Measurements from ENCODE around the gene PACS1. TPM values are rescaled to one million over a fixed set of nuclear protein-coding genes. Genes with fewer than 3 reads are reported as not detected.
A peak's percentile ranks its signal among the peaks of the same experiment; 100 is the strongest.

Gene PACS1
- total and polyA plus RNA-seq, 2 donors (not counting 1 experiment from before 2014, with no cell fraction given), result 25.9 to 28.5 TPM

GRCh38 chr11:66291706-66292542, 221.9 kb downstream of the PACS1 start, which contains the start of gene TMEM151A:
TSS of gene TMEM151A (plus strand) at chr11:66291894. CDS start at chr11:66292014, 120 bp downstream.
- Histone ChIP-seq H4K20me1 (ENCODE audit: control insufficient read depth, extremely low read depth, insufficient read depth, low read length) (no peaks in the 10 kb centered on the region), H3K27me3 (ENCODE audit: control insufficient read depth, insufficient read depth, low read length) (peaks cover 24% of the 10 kb centered on the region), H3K4me1 (ENCODE audit: control insufficient read depth, extremely low read depth, insufficient read depth, low read length) (peaks cover 8% of the 10 kb centered on the region), H3K27ac (ENCODE audit: insufficient read depth, low read length) (no peak within 1 kb of the TSS), H2AFZ (ENCODE audit: low read length) (no peak within 1 kb of the TSS), H3K9me3 (ENCODE audit: control insufficient read depth, insufficient read depth, low read depth, low read length) (no peaks in the 10 kb centered on the region), H3K9ac (ENCODE audit: insufficient read depth, low read length) (no peak within 1 kb of the TSS), H3K36me3 (ENCODE audit: control insufficient read depth, insufficient read depth, low read length) (no peaks in the 10 kb centered on the region), H3K4me2 (ENCODE audit: extremely low read depth, insufficient read depth, low read length) (peak within 1 kb of the TSS; percentile 59), H3K79me2 (ENCODE audit: control insufficient read depth, insufficient read depth, low read length) (peaks cover 16% of the 10 kb centered on the region), H3K4me3 (replicated peaks in 1 of 4; ENCODE audit: control extremely low read depth in 1 of 4, insufficient read depth in 1 of 4, low read depth in 3 of 4, low read length in 4 of 4) (peak within 1 kb of the TSS in 1 of 4 experiments; percentile 22)
- TF ChIP-seq EZH2 (IDR thresholded peaks at IDR 0.05; ENCODE audit: low read length, missing control alignments), result no peak
- TF ChIP-seq CTCF (conservative IDR thresholded peaks at IDR 0.05 in 1 of 2, IDR thresholded peaks at IDR 0.05 in 1 of 2; ENCODE audit: low read depth in 1 of 2, low read length in 2 of 2), result no peak
- DNase-seq (ENCODE audit: low read depth in 2 of 2), result no peak

GRCh38 chr11:66292543-66293332, 222.7 kb downstream of the PACS1 start:
- Histone ChIP-seq H4K20me1 (ENCODE audit: control insufficient read depth, extremely low read depth, insufficient read depth, low read length) (no peaks in the 10 kb centered on the region), H3K4me3 (replicated peaks in 1 of 4; ENCODE audit: control extremely low read depth in 1 of 4, insufficient read depth in 1 of 4, low read depth in 3 of 4, low read length in 4 of 4) (no peak overlapping the region), H2AFZ (ENCODE audit: low read length) (no peak overlapping the region), H3K79me2 (ENCODE audit: control insufficient read depth, insufficient read depth, low read length) (peaks cover 9% of the 10 kb centered on the region), H3K4me2 (ENCODE audit: extremely low read depth, insufficient read depth, low read length) (no peak overlapping the region), H3K9me3 (ENCODE audit: control insufficient read depth, insufficient read depth, low read depth, low read length) (no peaks in the 10 kb centered on the region), H3K9ac (ENCODE audit: insufficient read depth, low read length) (no peak overlapping the region), H3K4me1 (ENCODE audit: control insufficient read depth, extremely low read depth, insufficient read depth, low read length) (peaks cover 6% of the 10 kb centered on the region), H3K27me3 (ENCODE audit: control insufficient read depth, insufficient read depth, low read length) (peaks cover 32% of the 10 kb centered on the region), H3K27ac (ENCODE audit: insufficient read depth, low read length) (no peak overlapping the region), H3K36me3 (ENCODE audit: control insufficient read depth, insufficient read depth, low read length) (no peaks in the 10 kb centered on the region)
- no peak for DNase-seq (ENCODE audit: low read depth in 2 of 2)
- TF ChIP-seq CTCF (conservative IDR thresholded peaks at IDR 0.05 in 1 of 2, IDR thresholded peaks at IDR 0.05 in 1 of 2; ENCODE audit: low read depth in 1 of 2, low read length in 2 of 2), result no peak
- peak; percentile 58 for TF ChIP-seq EZH2 (IDR thresholded peaks at IDR 0.05; ENCODE audit: low read length, missing control alignments)

- DNase-seq (ENCODE audit: low read depth in 2 of 2), result no peak
Measured at GRCh38 chr11:66293352-66293751, 223.3 kb downstream of the PACS1 start.

More at GRCh38 chr11:66293352-66293751, 223.3 kb downstream of the PACS1 start:
- peaks cover 4% of the 10 kb centered on the region for H3K4me1 ChIP-seq (ENCODE audit: control insufficient read depth, extremely low read depth, insufficient read depth, low read length)
- no peaks in the 10 kb centered on the region for H3K36me3 ChIP-seq (ENCODE audit: control insufficient read depth, insufficient read depth, low read length)
- H3K27ac ChIP-seq (ENCODE audit: insufficient read depth, low read length), result no peak overlapping the region
- TF ChIP-seq EZH2 (IDR thresholded peaks at IDR 0.05; ENCODE audit: low read length, missing control alignments) (peak; percentile 3), CTCF (conservative IDR thresholded peaks at IDR 0.05 in 1 of 2, IDR thresholded peaks at IDR 0.05 in 1 of 2; ENCODE audit: low read depth in 1 of 2, low read length in 2 of 2) (no peak)
- H3K9me3 ChIP-seq (ENCODE audit: control insufficient read depth, insufficient read depth, low read depth, low read length), result no peaks in the 10 kb centered on the region
- H4K20me1 ChIP-seq (ENCODE audit: control insufficient read depth, extremely low read depth, insufficient read depth, low read length), result no peaks in the 10 kb centered on the region
- H3K4me2 ChIP-seq (ENCODE audit: extremely low read depth, insufficient read depth, low read length), result no peak overlapping the region
- H3K79me2 ChIP-seq (ENCODE audit: control insufficient read depth, insufficient read depth, low read length), result peaks cover 3% of the 10 kb centered on the region
- no peak overlapping the region for H3K4me3 ChIP-seq (replicated peaks in 1 of 4; ENCODE audit: control extremely low read depth in 1 of 4, insufficient read depth in 1 of 4, low read depth in 3 of 4, low read length in 4 of 4)
- H3K9ac ChIP-seq (ENCODE audit: insufficient read depth, low read length), result no peak overlapping the region
- H2AFZ ChIP-seq (ENCODE audit: low read length), result no peak overlapping the region
- H3K27me3 ChIP-seq (ENCODE audit: control insufficient read depth, insufficient read depth, low read length), result peaks cover 34% of the 10 kb centered on the region

All from fibroblast of lung (primary cell).